ENCODE data around the gene MAST3.

DNA sequence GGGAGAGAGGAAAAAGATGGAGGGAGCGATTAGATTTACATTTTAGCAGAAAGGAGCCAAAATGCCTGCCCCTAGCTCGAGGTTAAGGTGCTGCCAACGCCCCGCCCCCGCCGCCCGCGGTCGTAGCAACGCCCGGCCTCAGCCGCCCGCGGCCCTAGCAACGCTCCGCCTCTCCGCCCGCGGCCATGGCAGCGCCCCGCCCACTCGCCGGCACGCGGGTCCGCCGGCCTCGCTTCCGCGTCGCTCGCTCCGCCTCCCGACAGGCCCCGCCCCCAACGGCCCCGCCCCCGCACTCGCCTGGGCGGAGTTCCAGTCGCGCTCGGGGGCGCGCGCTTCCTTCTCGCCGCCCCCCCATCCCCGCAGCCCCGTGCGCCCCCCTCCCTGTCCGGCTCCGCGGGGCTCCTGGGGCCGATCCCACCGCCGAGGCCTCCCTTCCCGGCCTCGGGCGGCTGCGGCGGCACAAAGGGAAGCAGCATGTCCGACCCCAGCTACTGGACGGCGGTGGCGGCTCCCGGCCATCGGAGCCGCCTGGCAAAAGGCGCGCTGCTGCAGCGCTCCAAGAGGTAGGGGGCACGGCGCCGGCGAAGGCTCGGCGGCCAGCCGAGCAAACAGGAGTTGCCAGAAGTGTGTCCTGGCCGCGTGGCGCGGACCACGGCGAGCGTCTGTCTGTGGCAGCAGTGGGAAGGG, 20.3 kb downstream of the MAST3 start:
- TF ChIP-seq, protein P1, sequence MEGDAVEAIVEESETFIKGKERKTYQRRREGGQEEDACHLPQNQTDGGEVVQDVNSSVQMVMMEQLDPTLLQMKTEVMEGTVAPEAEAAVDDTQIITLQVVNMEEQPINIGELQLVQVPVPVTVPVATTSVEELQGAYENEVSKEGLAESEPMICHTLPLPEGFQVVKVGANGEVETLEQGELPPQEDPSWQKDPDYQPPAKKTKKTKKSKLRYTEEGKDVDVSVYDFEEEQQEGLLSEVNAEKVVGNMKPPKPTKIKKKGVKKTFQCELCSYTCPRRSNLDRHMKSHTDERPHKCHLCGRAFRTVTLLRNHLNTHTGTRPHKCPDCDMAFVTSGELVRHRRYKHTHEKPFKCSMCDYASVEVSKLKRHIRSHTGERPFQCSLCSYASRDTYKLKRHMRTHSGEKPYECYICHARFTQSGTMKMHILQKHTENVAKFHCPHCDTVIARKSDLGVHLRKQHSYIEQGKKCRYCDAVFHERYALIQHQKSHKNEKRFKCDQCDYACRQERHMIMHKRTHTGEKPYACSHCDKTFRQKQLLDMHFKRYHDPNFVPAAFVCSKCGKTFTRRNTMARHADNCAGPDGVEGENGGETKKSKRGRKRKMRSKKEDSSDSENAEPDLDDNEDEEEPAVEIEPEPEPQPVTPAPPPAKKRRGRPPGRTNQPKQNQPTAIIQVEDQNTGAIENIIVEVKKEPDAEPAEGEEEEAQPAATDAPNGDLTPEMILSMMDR (conservative IDR thresholded peaks at IDR 0.05), result no peak
- no peak for TF ChIP-seq EZH2 (IDR thresholded peaks at IDR 0.05; ENCODE audit: low read depth)

Data from PC-9 (cell line).